NCI-H526 (cell line): ENCODE results near the gene KCTD15.

Source experiments
- DNase-seq, 2 experiments: peaks; one replicate each; lab custom pipeline; 2025; lab: John Stamatoyannopoulos, UW

The KCTD15 gene

DNA sequence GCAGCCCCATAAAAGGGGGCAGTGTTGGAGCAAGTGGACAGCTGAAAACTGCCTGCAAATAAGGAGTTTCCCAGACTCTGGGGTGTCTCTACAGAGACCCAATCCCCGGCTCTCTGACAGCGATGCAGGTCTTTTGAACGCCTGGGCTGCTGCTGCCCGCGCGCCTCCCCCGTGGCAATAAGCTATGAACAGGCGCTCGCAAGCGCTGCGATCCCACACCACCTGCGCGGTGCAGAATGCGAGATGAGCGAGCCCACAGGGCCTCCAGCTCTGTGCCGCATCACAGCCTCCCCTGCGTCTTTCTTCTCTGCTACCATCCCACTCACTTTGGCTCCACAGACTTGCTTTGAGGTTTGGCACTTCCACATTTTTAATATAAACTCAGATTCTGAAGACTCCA, 62.3 kb downstream of the KCTD15 start:
- DNase-seq: peak in 1 of 2 experiments; percentile 17

DNA sequence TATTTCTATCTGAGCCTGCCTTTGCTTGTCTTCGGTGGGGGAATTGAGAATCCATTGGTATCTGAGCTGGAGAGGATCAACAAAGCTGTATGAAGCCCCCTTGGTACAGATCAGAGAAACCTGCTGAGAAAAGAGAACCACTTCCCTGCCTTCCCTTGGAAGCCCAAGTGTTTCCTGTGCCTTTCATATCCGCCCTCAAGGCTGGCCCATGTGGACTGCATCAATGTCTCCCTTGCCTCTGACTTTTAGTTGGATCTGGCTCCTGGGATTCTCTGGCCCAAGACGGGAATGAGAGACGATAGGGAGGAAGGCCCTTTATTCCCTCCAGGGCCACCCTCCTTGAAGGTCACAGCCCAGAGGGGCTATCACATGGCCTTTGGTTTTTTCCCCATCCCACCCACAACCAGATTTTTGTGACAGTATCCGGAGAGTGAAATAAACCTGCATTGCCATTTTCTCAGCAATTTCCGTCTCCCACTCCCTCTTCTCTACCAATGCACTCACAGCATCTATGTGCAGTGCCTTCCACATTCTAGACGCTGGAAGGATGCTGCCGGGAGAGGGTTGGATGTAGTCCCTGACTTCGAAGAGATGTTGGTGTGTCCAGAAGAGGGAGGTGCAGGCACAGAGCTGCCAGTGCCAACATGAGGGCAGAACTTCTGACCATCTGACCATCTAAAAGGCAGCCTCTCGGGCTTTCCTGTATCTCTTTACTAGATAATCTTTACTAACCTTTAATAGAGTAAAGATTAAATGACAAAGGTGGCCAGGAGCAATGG, 63.8 kb downstream of the KCTD15 start:
- no peak for DNase-seq

DNA sequence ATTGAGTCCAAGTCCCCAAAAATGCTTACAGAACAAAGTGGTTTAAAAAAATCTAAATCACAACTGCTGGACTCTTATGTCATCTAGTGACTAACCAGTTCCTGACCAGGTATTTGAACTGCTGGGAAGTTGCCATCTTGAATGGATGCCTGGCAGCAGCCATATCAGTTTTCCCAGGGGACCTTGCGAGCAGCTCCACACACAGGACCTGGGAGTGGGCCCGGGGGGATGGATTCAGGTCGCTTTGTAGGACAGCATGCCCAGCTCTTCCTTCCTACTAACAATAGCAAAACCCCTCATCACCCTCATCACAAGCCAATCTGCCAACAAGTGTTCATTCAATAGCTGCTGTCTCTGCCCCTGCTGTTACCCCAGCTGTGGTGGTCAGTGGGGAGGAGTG, 65.3 kb downstream of the KCTD15 start:
- DNase-seq: no peak

DNA sequence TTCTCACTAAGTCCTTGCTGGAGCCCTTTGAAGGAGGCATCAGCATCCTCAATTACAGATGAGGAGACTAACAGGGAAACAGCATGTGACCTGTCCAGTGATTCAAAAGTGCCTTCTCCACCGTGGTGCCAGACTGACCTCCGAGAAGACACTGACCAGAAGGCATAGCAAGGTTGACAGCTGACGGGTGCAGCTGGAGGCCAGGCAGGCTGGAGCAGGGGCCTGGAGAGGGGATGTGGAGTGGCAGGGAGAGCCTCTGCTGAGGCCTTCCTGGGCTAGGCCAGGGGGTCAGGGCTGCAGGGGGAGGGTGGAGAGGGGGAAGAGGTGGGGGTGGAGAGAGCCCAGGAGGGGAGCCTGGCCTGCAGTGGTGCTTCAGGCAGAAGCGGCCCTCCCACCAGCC, 66.3 kb downstream of the KCTD15 start:
- DNase-seq: no peak

DNA sequence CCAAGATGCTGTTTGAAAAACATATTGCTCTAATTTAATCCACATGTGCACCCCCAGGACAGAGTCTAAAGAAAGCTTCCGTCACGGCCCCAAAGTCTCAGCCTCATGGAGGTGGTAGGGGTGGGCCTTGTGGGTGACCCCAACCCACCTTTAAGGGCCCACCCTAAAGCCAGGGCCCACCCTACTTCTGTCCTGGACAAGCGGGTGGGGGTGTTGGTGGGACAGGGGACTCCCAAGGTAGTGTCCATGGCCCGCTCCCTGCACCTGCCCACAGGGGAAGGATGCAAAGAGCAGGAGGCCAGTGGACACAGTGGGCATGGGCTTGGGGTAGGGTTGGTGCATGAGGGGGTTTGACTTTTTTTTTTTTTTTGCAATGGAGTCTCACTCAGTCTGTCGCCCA, 66.8 kb downstream of the KCTD15 start:
- DNase-seq: no peak

DNA sequence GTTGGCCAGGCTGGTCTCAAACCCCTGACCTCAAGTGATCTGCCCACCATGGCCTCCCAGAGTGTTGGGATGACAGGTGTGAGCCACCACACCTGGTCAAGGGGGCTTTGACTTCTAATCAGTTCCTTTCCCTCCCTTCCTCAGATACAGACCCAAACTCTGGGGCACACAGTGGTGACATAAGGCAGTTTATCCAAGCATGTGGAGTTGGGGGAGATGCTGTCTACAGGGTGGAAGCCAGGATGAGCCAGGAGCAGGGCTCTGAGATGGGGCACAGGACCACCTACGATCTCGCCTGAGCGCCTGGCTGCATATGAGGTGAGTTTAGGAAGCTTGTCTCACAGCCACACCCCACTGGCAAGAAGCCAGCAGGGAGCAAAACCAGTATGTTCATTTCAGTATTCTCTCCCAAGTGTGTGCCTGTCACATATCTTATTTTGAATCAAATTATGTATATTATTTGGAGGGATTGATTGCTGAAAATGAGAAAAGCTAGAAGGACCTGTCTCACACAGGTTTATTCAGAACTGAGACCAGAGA, 67.7 kb downstream of the KCTD15 start:
- DNase-seq: no peak

DNA sequence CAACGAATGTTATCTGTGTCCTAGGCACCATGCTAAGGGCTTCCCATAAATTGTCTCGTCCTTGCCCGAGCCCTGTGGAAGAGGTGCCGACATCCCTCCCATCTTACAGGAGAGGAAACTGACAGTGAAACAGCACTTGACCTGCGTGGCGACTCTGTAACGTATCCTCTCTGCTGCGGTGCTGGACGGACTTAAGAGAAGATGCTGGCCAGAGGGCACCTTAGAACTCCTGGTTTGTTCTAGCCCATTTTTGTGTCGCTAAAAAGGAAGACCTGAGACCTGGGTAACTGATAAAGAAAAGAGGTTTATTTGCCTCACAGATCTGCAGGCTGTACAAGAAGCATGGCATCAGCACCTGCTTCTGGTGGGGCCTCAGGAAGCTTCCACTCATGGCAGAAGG, 68.6 kb downstream of the KCTD15 start:
- no peak for DNase-seq
